Stimulated activated CD4-positive, alpha-beta T cell treated with anti-CD3 and anti-CD28 coated beads, TNF-alpha, amount 100 ng/mL, for 24 hours (primary cell): Measurements from ENCODE around the gene PLS1.
"Not testable (repeated sequence)": the region's sequence is repeated elsewhere in the genome, so short reads cannot be mapped to it uniquely, and the experiment has no call there.

Experiments used
- DNase-seq, 3 experiments: peaks; one replicate each; pipeline ENCODE4 v3.0.0-alpha.2; 2020; ENCODE audit warnings: low read depth in 3 of 3

The PLS1 gene

GRCh38 chr3:142595951-142596725 lies at the start of gene PLS1:
Gene PLS1, plus strand, starts transcription at chr3:142596393. Its CDS starts 67,845 bp downstream, at chr3:142664238.
- DNase-seq: peak; percentile 70 to 82 (median 71)

- no peak for DNase-seq
These were observed 46.2 kb upstream of the PLS1 start for GRCh38 chr3:142549986-142550385.

GRCh38 chr3:142552579-142552978 lies 43.6 kb upstream of the PLS1 start:
- not testable (repeated sequence) for DNase-seq

- no peak for DNase-seq
These were observed 42.5 kb upstream of the PLS1 start for GRCh38 chr3:142553741-142554140.

- no peak for DNase-seq
These were observed 36.1 kb upstream of the PLS1 start for GRCh38 chr3:142560118-142560517.

- no peak for DNase-seq
These were observed 32.6 kb upstream of the PLS1 start for GRCh38 chr3:142563496-142563997.

- DNase-seq: no peak
These were observed 30.1 kb upstream of the PLS1 start for GRCh38 chr3:142566096-142566495.

- no peak for DNase-seq
These were observed 27.7 kb upstream of the PLS1 start for GRCh38 chr3:142568393-142569017.

- not testable (repeated sequence) for DNase-seq
These were observed 26.8 kb upstream of the PLS1 start for GRCh38 chr3:142569422-142569821.

GRCh38 chr3:142574223-142574622 lies 22.0 kb upstream of the PLS1 start:
- not testable (repeated sequence) for DNase-seq

- DNase-seq: no peak
These were observed 21.5 kb upstream of the PLS1 start for GRCh38 chr3:142574665-142575064.

- DNase-seq: no peak
These were observed 19.4 kb upstream of the PLS1 start for GRCh38 chr3:142576792-142577191.

- DNase-seq: no peak
These were observed 18.4 kb upstream of the PLS1 start for GRCh38 chr3:142577696-142578328.

- peak; percentile 95 to 96 (median 95) for DNase-seq
These were observed 17.6 kb upstream of the PLS1 start, which contains the start of gene ATR for GRCh38 chr3:142578329-142579223. Gene ATR, minus strand, starts transcription at chr3:142578733. Its CDS starts 29 bp downstream, at chr3:142578704.

- no peak for DNase-seq
These were observed 16.2 kb upstream of the PLS1 start for GRCh38 chr3:142580061-142580423.

- DNase-seq: not testable (repeated sequence)
These were observed 15.1 kb upstream of the PLS1 start for GRCh38 chr3:142581070-142581469.

GRCh38 chr3:142586803-142587406 lies 9.3 kb upstream of the PLS1 start:
- DNase-seq: peak in 1 of 3 experiments; percentile 7

GRCh38 chr3:142588703-142589102 lies 7.5 kb upstream of the PLS1 start:
- no peak for DNase-seq

- not testable (repeated sequence) for DNase-seq
These were observed 3.9 kb upstream of the PLS1 start for GRCh38 chr3:142592268-142592667.

GRCh38 chr3:142595141-142595540 lies 1.1 kb upstream of the PLS1 start:
- no peak for DNase-seq

- no peak for DNase-seq
These were observed 627 bp upstream of the PLS1 start for GRCh38 chr3:142595581-142595950.
